Measurements from ENCODE around the gene CTXN3.
"Not testable (repeated sequence)": the region's sequence is repeated elsewhere in the genome, so short reads cannot be mapped to it uniquely, and the experiment has no call there.

Gene CTXN3

DNA sequence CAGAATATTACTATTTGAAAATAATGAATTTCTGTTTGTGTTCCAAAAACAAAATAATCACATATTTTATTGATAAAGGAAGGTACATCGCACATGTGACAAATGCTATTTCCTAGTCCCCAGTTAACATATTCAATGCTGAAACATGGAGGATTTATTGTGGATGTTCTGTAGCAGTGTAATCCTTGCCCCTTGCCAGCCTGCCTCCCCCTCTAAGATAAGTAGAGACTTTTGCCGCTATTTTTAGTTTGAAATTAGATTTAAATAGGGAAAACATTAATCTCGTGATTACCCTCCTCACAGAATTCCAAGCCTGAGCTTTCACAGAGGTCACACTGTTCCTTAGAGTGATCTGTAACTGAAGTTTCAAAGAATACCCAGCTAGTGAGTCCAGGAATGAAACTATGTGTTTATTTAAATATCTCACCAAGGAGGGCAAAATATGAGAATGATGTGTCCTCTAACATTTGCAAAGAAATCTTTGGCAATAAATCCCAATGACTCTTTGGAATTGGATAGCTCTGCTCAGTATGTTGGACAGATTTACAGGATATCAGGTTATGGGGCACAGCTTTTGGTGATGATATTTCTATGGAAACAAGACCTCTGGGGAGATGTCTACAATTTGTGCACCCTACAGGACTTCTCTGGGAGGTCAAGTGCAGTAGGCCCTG lies 17.3 kb downstream of the CTXN3 start:
- H3K4me3 ChIP-seq (ENCODE audit: low read depth, low read length) = no peak overlapping the region
- TF ChIP-seq, protein P1, sequence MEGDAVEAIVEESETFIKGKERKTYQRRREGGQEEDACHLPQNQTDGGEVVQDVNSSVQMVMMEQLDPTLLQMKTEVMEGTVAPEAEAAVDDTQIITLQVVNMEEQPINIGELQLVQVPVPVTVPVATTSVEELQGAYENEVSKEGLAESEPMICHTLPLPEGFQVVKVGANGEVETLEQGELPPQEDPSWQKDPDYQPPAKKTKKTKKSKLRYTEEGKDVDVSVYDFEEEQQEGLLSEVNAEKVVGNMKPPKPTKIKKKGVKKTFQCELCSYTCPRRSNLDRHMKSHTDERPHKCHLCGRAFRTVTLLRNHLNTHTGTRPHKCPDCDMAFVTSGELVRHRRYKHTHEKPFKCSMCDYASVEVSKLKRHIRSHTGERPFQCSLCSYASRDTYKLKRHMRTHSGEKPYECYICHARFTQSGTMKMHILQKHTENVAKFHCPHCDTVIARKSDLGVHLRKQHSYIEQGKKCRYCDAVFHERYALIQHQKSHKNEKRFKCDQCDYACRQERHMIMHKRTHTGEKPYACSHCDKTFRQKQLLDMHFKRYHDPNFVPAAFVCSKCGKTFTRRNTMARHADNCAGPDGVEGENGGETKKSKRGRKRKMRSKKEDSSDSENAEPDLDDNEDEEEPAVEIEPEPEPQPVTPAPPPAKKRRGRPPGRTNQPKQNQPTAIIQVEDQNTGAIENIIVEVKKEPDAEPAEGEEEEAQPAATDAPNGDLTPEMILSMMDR (IDR thresholded peaks at IDR 0.05; ENCODE audit: low read depth, low read length) = no peak

DNA sequence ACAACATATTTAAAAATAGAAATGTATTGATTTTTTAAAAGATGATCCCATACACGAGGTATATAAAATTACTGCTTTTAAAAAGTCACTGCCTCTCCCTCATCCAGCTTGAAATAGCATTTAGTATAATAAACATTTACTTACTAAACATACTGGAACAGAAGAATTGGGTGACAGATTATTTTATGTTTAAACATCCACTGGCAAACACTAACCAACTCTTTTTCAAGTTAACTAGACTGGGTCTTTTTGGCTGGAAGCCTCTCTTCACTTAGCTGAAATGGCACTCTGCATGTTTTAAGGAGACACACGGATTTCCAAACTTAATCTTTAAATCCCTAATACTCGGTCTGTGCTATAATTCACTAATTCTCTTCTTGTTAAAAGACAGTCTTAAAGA lies 19.0 kb downstream of the CTXN3 start:
- TF ChIP-seq, protein P1 (IDR thresholded peaks at IDR 0.05; ENCODE audit: low read depth, low read length) = no peak

DNA sequence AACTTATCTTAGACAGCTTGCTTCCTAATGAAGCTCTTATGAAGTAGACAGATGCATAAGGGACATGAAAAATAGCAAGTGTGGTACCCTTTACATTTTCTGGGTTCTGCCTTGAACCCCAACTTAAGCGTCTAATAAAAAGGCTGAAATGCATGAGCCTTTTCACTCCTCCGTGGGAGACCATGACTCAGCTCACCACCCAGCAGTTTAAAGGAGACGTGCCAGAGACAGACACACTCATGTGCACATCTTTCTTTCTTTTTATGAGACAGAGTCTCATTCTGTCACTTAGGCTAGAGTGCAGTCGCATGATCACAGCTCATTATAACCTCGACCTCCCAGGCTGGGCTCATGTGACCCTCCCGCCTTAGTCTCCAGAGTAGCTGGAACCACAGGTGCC lies 22.3 kb downstream of the CTXN3 start:
- H3K4me3 ChIP-seq (ENCODE audit: low read depth, low read length) = no peak overlapping the region
- TF ChIP-seq, protein P1 (IDR thresholded peaks at IDR 0.05; ENCODE audit: low read depth, low read length) = no peak

More for the DNA sequence above, 19.0 kb downstream of the CTXN3 start:
- H3K4me3 ChIP-seq (ENCODE audit: low read depth, low read length) = no peak overlapping the region

DNA sequence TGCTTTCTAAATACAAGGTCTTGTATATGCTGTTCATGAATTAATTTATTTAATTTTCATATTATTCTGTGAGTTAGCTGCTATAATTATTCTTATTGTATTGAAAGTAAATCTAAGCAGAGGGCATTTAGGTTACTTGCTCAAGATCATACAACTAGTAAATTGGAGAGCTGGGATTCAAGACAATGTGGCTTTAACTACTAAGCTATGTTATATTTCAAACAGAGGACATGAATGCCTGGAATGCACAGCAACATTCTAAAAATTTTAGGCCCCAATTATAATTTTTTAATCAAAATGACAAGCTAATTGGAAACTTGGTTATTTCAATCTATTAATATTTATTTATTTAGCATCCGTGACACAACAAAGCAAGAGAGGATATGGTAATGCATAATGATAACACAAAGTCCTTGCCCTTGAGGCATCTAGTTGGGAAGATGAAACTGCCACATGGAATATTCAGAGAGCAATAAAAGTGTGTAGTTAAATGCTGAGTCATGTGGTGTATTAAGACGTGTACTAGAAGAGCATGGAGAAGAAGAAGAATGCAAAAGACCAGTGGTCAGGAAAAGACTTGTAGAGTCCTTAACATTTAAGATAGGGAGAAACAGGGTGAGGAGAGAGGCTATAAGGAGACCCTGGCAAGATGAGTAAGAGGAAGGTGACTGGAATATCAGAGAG lies 24.4 kb downstream of the CTXN3 start:
- TF ChIP-seq, protein P1 (IDR thresholded peaks at IDR 0.05; ENCODE audit: low read depth, low read length) = no peak
- no peak overlapping the region for H3K4me3 ChIP-seq (ENCODE audit: low read depth, low read length)

DNA sequence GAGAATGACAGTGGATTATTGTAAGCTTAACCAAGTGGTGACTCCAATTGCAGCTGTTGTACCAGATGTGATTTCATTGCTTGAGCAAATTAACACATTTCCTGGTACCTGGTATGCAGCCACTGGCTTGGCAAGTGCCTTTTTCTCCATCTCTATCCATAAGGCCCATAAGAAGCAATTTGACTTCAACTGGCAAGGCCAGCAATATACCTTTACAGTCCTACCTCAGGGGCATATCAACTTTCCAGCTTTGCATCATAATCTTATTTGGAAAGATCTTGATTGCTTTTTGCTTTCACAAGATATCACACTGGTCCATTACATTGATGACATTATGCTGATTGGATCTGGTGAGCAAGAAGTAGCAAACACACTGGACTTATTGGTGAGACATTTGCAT lies 28.1 kb downstream of the CTXN3 start:
- H3K4me3 ChIP-seq (ENCODE audit: low read depth, low read length) = not testable (repeated sequence)

DNA sequence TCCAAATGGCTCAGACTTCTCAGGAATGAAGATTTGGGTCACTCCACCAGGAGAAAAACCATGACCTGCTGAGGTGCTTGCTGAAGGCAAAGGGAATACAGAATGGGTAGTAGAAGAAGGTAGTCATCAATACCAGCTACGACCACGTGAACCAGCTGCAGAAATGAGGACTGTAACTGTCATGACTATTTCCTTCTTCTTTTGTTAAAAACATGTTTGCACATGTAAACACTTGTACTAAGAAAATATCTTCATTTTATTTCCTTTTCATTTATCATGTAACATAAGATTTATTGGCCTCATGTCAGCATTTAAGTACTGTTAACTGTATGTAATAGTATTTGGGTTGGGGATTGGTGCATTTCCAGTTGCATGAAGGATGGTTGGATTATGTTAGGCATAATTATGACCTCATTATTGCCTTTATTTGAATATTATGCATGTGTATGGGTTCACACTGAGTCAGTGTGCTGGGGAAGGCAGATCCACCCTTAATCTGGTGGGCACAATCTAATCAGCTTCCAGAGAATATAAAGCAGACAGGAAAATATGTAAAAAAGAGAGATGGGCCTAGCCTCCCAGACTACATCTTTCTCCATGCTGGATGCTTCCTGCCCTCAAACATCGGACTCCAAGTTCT lies 30.9 kb downstream of the CTXN3 start:
- not testable (repeated sequence) for H3K4me3 ChIP-seq (ENCODE audit: low read depth, low read length)

DNA sequence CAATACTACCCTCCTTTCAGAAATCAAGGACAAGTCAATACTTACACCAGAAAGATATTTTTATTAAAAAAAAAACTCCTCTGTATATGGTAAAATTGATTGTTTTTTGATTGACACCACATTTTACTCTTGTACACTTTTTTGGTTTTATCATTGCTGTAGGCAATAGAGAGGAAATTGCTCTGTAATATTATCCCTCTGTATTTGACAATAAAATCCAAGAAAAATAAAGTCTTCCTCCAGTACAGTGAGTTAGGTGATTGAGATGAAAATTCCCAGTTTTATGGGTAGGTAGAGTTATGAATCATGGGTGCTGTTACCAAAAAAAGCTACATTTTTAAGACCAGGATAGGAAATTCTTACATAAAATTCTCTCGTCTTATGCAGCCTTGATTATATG lies 31.7 kb downstream of the CTXN3 start:
- TF ChIP-seq, protein P1 (IDR thresholded peaks at IDR 0.05; ENCODE audit: low read depth, low read length) = no peak
- no peak overlapping the region for H3K4me3 ChIP-seq (ENCODE audit: low read depth, low read length)

DNA sequence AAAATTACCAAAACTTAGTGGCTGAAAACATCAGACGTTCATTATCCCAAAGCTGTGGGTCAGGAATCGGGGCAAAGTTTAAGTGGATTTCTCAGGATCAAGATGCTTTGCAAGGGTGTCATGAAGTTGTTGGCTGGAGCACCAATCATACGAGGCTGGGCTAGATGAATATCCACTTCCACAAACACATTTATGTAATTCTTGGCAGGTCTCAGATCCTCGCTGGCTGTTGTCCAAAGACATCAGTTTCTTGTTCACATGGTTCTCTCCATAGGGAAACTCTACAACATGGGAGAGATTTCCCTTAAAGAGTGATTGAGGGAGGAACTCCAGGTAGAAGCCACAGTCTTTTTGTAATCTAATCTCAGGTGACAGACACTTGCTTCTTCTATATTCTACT lies 34.1 kb downstream of the CTXN3 start:
- TF ChIP-seq, protein P1 (IDR thresholded peaks at IDR 0.05; ENCODE audit: low read depth, low read length) = no peak
- H3K4me3 ChIP-seq (ENCODE audit: low read depth, low read length) = no peak overlapping the region

Data from WI38 (cell line).